MCF 10A (cell line): ENCODE measurements around the gene KCNS3. TPM values are rescaled to one million over a fixed set of nuclear protein-coding genes. Genes with fewer than 3 reads are reported as not detected.
A peak's percentile ranks its signal among the peaks of the same experiment; 100 is the strongest.

Experiments used
- BruUV-seq: library from RNA; stranded (reverse); fragments of 400-500 nt; replicated peaks from 2 replicates; lab custom pipeline; 2021; lab: Mats Ljungman, UMichigan
- CTCF ChIA-PET: fragments of 300-600 bp; sonication (Branson Sonifier 250); formaldehyde crosslinking; extraction: SDS; loops from one replicate; lab custom pipeline; 2021; ENCODE audit warnings: antibody characterized with exemption, inconsistent platforms; lab: Yijun Ruan, JAX
- POLR2A ChIA-PET: fragments of 300-600, 350-650 bp; sonication (Branson Sonifier 250); formaldehyde crosslinking; extraction: SDS; loops from one replicate; lab custom pipeline; 2020; ENCODE audit warnings: antibody characterized with exemption, inconsistent platforms; lab: Yijun Ruan, JAX
- DNase-seq: peaks from one replicate; pipeline ENCODE4 v3.0.0-alpha.2; 2018; ENCODE audit not compliant: unreplicated experiment
- H3K27ac Mint-ChIP-seq: one replicate; pipeline ENCODE4 v1.8.0; 2022; ENCODE audit warnings: mild to moderate bottlenecking, low read depth, mixed read lengths; ENCODE audit not compliant: unreplicated experiment
- H3K27me3 Mint-ChIP-seq: one replicate; pipeline ENCODE4 v1.8.0; 2022; ENCODE audit warnings: mixed read lengths; ENCODE audit not compliant: insufficient read depth, unreplicated experiment
- H3K36me3 Mint-ChIP-seq: one replicate; pipeline ENCODE4 v1.8.0; 2022; ENCODE audit warnings: mild to moderate bottlenecking, moderate library complexity, mixed read lengths; ENCODE audit not compliant: insufficient read depth, unreplicated experiment
- H3K4me1 Mint-ChIP-seq: one replicate; pipeline ENCODE4 v1.8.0; 2022; ENCODE audit warnings: mixed read lengths; ENCODE audit not compliant: insufficient read depth, unreplicated experiment
- H3K4me3 Mint-ChIP-seq: one replicate; pipeline ENCODE4 v1.8.0; 2022; ENCODE audit warnings: mild to moderate bottlenecking, moderate library complexity, mixed read lengths; ENCODE audit not compliant: unreplicated experiment
- H3K9me3 Mint-ChIP-seq: one replicate; pipeline ENCODE4 v1.8.0; 2022; ENCODE audit warnings: mixed read lengths; ENCODE audit not compliant: unreplicated experiment
- intact Hi-C: fragments of 100-400 bp; cut with micrococcal nuclease; formaldehyde crosslinking; loops from 2 replicates; pipeline ENCODE4 v1.14.1; 2022
- total RNA-seq: library from RNA; stranded (reverse); gene quantifications from 2 replicates; pipeline ENCODE4 v1.2.3, GENCODE V29; 2022
- TF ChIP-seq, protein P1 (sequence below): fragments of 200-600 bp; IDR thresholded peaks from one replicate; pipeline ENCODE4 v1.8.0; 2022; ENCODE audit warnings: antibody characterized with exemption, mild to moderate bottlenecking; ENCODE audit not compliant: unreplicated experiment

KCNS3 gene
- total RNA-seq, 1 experiment from 2014 or later, result 0.84 TPM

DNA sequence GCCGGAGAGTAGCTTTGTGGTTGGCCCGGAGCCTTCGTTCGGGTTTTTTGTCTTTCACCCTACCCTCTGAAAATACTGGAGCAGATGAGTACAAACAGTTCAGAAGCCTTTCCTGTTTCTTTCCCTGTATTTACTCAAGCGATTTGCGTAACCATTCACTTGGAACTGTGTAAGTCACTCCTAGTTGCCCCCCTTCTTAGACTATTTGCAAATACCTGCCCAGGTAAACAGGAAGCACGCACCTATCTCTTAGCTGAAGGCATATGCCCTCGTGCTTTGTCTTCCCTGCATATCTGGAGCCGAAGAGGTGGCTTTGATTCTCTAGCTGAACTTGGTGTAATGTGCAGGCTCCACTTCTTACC, 1.4 kb downstream of the KCNS3 start:
- intact Hi-C loops, result loop anchor here (1.0 kb wide), 1 partner anchor 237 kb away; no protein-coding TSS in a partner anchor
- no peaks in the 10 kb centered on the region for H3K9me3 Mint-ChIP-seq
- no peaks in the 10 kb centered on the region for H3K4me1 Mint-ChIP-seq
- ChIA-PET CTCF (interaction anchor here (0.6 to 3.7 kb wide), 14 partner anchors 10 to 505 kb away, joined by 3 to 24 read pairs (median 4); no protein-coding TSS in a partner anchor), POLR2A (interaction anchor here (0.5 to 1.3 kb wide), 3 partner anchors 42 to 268 kb away, joined by 3 read pairs; no protein-coding TSS in a partner anchor)
- BruUV-seq, result no TSS peak
- peaks cover 31% of the 10 kb centered on the region for H3K27me3 Mint-ChIP-seq
- H3K4me3 Mint-ChIP-seq, result peak overlapping the region; percentile 78
- H3K36me3 Mint-ChIP-seq, result no peaks in the 10 kb centered on the region
- DNase-seq, result peak; percentile 13
- H3K27ac Mint-ChIP-seq, result no peak overlapping the region
- TF ChIP-seq, protein P1, sequence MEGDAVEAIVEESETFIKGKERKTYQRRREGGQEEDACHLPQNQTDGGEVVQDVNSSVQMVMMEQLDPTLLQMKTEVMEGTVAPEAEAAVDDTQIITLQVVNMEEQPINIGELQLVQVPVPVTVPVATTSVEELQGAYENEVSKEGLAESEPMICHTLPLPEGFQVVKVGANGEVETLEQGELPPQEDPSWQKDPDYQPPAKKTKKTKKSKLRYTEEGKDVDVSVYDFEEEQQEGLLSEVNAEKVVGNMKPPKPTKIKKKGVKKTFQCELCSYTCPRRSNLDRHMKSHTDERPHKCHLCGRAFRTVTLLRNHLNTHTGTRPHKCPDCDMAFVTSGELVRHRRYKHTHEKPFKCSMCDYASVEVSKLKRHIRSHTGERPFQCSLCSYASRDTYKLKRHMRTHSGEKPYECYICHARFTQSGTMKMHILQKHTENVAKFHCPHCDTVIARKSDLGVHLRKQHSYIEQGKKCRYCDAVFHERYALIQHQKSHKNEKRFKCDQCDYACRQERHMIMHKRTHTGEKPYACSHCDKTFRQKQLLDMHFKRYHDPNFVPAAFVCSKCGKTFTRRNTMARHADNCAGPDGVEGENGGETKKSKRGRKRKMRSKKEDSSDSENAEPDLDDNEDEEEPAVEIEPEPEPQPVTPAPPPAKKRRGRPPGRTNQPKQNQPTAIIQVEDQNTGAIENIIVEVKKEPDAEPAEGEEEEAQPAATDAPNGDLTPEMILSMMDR, result no peak

- H3K9me3 Mint-ChIP-seq, result no peaks in the 10 kb centered on the region
- no peaks in the 10 kb centered on the region for H3K36me3 Mint-ChIP-seq
- no peak overlapping the region for H3K27ac Mint-ChIP-seq
- peak; percentile 20 for DNase-seq
- H3K27me3 Mint-ChIP-seq, result peaks cover 16% of the 10 kb centered on the region
- TF ChIP-seq, protein P1, result no peak
- no peaks in the 10 kb centered on the region for H3K4me1 Mint-ChIP-seq
- no peak overlapping the region for H3K4me3 Mint-ChIP-seq
- POLR2A ChIA-PET, result interaction anchor here (0.6 to 1.0 kb wide), 3 partner anchors 15 to 1189 kb away, joined by 3 to 5 read pairs (median 5); partner anchors contain the start of gene KCNS3
- intact Hi-C loops, result no loop called here
- CTCF ChIA-PET, result interaction anchor here (0.6 to 1.1 kb wide), 2 partner anchors 45 to 210 kb away, joined by 4 to 5 read pairs; no protein-coding TSS in a partner anchor
- no TSS peak for BruUV-seq
Measured at GRCh38 chr2:17892770-17893534, 14.5 kb downstream of the KCNS3 start.

DNA sequence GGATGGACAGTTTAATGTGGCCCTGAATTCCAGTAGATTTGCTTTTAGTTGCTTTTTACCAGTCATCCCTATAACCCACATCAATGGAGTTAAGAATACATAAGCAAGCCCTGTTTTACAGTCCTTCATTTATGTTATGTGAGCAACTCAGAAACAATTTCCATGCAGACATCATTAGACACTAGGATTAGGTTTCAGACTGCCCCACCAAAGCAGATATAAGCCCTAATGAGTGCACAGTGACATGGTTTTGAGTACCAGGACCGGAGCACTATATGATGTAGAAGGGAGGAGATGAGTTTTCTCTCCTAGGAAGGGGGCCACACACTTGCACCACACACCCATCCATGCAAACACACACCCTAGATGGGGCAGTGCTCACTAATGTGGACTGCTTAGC, 15.5 kb downstream of the KCNS3 start:
- TF ChIP-seq, protein P1, result no peak
- H3K27ac Mint-ChIP-seq, result no peak overlapping the region
- DNase-seq, result no peak
- BruUV-seq, result no TSS peak
- intact Hi-C loops, result no loop called here
- H3K27me3 Mint-ChIP-seq, result peaks cover 16% of the 10 kb centered on the region
- no peaks in the 10 kb centered on the region for H3K9me3 Mint-ChIP-seq
- ChIA-PET CTCF (interaction anchor here (0.6 to 1.6 kb wide), 2 partner anchors 12 to 209 kb away, joined by 5 read pairs; no protein-coding TSS in a partner anchor), POLR2A (no interaction called here)
- H3K4me1 Mint-ChIP-seq, result no peaks in the 10 kb centered on the region
- H3K4me3 Mint-ChIP-seq, result no peak overlapping the region
- no peaks in the 10 kb centered on the region for H3K36me3 Mint-ChIP-seq

- DNase-seq, result no peak
- H3K9me3 Mint-ChIP-seq, result no peaks in the 10 kb centered on the region
- CTCF ChIA-PET, result interaction anchor here (0.6 to 1.6 kb wide), 2 partner anchors 12 to 62 kb away, joined by 3 to 5 read pairs; no protein-coding TSS in a partner anchor
- H3K27me3 Mint-ChIP-seq, result peaks cover 15% of the 10 kb centered on the region
- POLR2A ChIA-PET, result no interaction called here
- no TSS peak for BruUV-seq
- H3K36me3 Mint-ChIP-seq, result no peaks in the 10 kb centered on the region
- intact Hi-C loops, result no loop called here
- H3K4me3 Mint-ChIP-seq, result no peak overlapping the region
- TF ChIP-seq, protein P1, result no peak
- no peak overlapping the region for H3K27ac Mint-ChIP-seq
- H3K4me1 Mint-ChIP-seq, result no peaks in the 10 kb centered on the region
Measured at GRCh38 chr2:17894556-17894955, 16.1 kb downstream of the KCNS3 start.
